Activated T-cell treated with anti-CD3 and anti-CD28 coated beads for 1 hour (primary cell): ENCODE results near the gene KLHL8.

Experiments used
- DNase-seq: peaks from one replicate; pipeline ENCODE4 v3.0.0-alpha.2; 2020; ENCODE audit warnings: low read depth

KLHL8 gene

DNA sequence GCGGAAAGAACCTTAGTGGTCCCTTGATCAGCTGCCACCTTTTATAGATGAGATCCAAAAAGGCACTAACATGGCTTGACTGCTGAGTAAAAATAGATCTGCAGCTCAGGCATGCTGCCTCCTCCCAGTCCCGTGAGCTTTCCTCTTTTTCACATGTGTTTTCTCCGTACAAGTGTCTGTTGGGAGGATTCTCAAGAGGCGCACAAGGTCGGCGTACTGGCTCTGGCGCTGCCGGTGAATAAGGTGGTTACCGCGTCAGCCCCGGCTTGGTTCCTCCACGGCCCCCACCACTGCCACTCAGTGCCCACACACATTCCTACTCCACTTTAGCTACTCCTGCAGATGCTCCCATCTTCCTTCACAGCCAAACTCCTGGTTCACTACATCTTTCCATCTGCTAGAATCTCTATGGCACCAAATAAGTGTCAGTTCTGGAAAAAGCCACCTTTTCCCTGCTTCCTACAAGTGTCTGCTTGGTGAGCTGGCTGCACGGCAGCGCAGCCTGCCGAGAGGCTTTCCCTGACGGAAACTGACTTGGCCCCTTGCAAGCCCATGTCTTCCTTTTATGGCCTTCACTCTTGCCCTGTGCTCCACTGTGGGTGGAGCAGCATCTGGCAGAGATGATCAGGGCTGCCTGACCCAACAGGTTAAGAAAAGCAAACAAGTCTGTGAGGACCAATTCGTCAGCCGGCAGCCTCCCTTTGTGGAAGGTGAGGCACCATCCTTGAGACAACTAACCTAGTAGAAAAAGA lies 99.8 kb downstream of the KLHL8 start:
- no peak for DNase-seq

GRCh38 chr4:87120010-87120409 lies 100.4 kb downstream of the KLHL8 start:
- DNase-seq = no peak

DNA sequence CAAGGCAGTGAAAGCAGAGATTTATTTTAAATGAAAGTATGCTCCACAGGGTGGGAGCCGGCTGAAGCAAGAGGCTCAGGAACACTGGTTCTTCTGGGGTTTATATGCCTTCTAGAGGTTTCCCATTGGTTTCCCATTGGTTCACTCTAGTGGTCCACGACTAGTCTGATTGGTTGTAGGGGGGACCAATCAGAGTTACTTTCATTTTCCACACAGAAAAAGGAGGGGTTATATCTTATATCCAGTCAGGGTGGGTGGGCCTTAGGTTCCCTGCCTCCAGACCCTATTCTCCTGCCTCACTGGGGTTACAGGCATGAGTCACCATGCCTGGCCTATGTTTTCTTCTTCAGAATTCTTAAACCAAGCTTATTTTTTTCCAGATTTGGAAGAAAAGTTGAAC lies 101.6 kb downstream of the KLHL8 start:
- DNase-seq = no peak

GRCh38 chr4:87118421-87118820 lies 102.0 kb downstream of the KLHL8 start:
- no peak for DNase-seq

GRCh38 chr4:87117732-87118075 lies 102.7 kb downstream of the KLHL8 start:
- DNase-seq = no peak

DNA sequence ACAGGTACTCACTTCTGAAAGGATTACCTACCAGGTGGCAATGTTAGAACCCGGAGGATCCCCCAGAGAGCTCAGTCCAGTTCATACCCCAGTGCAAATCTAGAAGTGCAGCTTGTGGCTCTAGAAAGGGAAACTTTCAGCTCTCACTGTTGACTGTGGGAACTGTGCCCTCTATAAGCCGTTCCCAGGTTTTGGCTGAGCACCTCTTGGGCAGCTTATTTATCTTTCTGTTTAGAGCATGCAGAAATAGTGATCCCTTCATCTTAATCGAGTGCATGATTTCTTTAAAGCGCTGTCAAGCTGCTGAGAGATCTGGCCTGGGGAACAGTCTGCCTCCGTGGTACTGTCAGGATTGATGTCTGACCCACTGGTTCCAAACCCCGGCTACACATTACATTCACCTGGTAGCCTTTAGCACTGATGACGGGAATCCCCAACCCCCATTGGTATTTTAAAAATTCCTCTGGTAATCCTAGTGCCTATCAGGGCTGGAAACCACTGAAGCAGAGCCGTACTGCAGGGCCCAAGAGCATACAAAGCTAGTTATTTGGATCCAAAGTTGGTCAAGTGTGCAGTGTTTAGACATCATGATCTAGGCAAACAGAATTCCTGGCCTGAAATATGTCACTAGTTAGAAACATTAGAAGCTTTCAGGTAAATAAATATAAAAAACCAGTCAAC lies 103.2 kb downstream of the KLHL8 start:
- DNase-seq = no peak

GRCh38 chr4:87116231-87116630 lies 104.2 kb downstream of the KLHL8 start:
- no peak for DNase-seq

DNA sequence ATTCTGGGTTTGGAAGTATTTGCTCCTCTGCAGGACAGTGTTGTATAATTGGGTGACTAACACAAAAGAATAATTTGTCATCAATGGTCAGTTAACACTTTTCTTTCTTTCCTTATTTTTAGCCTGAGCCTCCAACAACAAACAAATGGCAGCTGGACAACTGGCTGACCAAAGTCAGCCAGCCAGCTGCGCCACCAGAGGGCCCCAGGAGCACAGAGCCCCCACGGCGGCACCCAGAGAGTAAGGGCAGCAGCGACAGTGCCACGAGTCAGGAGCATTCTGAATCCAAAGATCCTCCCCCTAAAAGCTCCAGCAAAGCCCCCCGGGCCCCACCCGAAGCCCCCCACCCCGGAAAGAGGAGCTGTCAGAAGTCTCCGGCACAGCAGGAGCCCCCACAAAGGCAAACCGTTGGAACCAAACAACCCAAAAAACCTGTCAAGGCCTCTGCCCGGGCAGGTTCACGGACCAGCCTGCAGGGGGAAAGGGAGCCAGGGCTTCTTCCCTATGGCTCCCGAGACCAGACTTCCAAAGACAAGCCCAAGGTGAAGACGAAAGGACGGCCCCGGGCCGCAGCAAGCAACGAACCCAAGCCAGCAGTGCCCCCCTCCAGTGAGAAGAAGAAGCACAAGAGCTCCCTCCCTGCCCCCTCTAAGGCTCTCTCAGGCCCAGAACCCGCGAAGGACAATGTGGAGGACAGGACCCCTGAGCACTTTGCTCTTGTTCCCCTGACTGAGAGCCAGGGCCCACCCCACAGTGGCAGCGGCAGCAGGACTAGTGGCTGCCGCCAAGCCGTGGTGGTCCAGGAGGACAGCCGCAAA lies 106.0 kb downstream of the KLHL8 start:
- DNase-seq = no peak

- DNase-seq = no peak
Measured at GRCh38 chr4:87112063-87112462, 108.4 kb downstream of the KLHL8 start.
